Smooth muscle cell (in vitro differentiated cells): ENCODE results near the gene MT1G. TPM values are rescaled to one million over a fixed set of nuclear protein-coding genes. Genes with fewer than 3 reads are reported as not detected.
"Not testable (repeated sequence)": the region's sequence is repeated elsewhere in the genome, so short reads cannot be mapped to it uniquely, and the experiment has no call there.

Experiments
- DNase-seq: peaks from one replicate; lab custom pipeline; 2025; ENCODE audit not compliant: unreplicated experiment; lab: John Stamatoyannopoulos, UW
- H2AFZ ChIP-seq: fragments of 200-600 bp; sonication (generic); 2 replicates; pipeline ENCODE4 v1.6.0; 2016; ENCODE audit warnings: antibody characterized with exemption, low read depth, mild to moderate bottlenecking
- H3F3A ChIP-seq: fragments of 200-600 bp; sonication (generic); 2 replicates; pipeline ENCODE4 v1.6.0; 2017; ENCODE audit warnings: antibody characterized with exemption, low read depth
- H3K27ac ChIP-seq: fragments of 200-600 bp; sonication (generic); 2 replicates; pipeline ENCODE4 v1.5.1; 2016; ENCODE audit warnings: low read depth, mild to moderate bottlenecking
- H3K27me3 ChIP-seq: fragments of 200-600 bp; sonication (generic); 2 replicates; pipeline ENCODE4 v1.6.1; 2016; ENCODE audit warnings: low read depth, mild to moderate bottlenecking
- H3K36me3 ChIP-seq: fragments of 200-600 bp; sonication (generic); 2 replicates; pipeline ENCODE4 v1.5.1; 2016; ENCODE audit warnings: low read depth
- H3K4me1 ChIP-seq: fragments of 200-600 bp; sonication (generic); 2 replicates; pipeline ENCODE4 v1.5.1; 2016; ENCODE audit warnings: low read depth
- H3K4me2 ChIP-seq: fragments of 200-600 bp; sonication (generic); 2 replicates; pipeline ENCODE4 v1.6.0; 2016; ENCODE audit warnings: mild to moderate bottlenecking
- H3K4me3 ChIP-seq: fragments of 200-600 bp; sonication (generic); 2 replicates; pipeline ENCODE4 v1.5.1; 2016; ENCODE audit warnings: mild to moderate bottlenecking
- H3K79me2 ChIP-seq: fragments of 200-600 bp; sonication (generic); 2 replicates; pipeline ENCODE4 v1.6.0; 2016; ENCODE audit warnings: low read depth, mild to moderate bottlenecking
- H3K9ac ChIP-seq: fragments of 200-600 bp; sonication (generic); 2 replicates; pipeline ENCODE4 v1.6.0; 2016; ENCODE audit warnings: low read depth
- H3K9me3 ChIP-seq: fragments of 200-600 bp; sonication (generic); replicated peaks from 2 replicates; pipeline ENCODE4 v1.5.1; 2016; ENCODE audit warnings: low read depth
- H4K20me1 ChIP-seq: fragments of 200-600 bp; sonication (generic); 2 replicates; pipeline ENCODE4 v1.6.0; 2016; ENCODE audit warnings: low read depth
- WGBS: methylation state at CpG from one replicate; pipeline ENCODE4 v1.1.7; 2016; ENCODE audit warnings: low lambda C conversion rate; 5-methylcytosine and 5-hydroxymethylcytosine counted together
- polyA plus RNA-seq: library from polyadenylated mRNA; unstranded; fragments of >200 nt; fragmentation: Nextera tagmentation; extraction: Ambion mirVana; gene quantifications from 2 replicates; pipeline ENCODE4 v1.2.1, GENCODE V29; 2016
- total RNA-seq: library from RNA; depleted of rRNA; stranded (reverse); fragments of >200 nt; gene quantifications from 2 replicates; pipeline ENCODE4 v1.2.3, GENCODE V29; 2014
- TF ChIP-seq, protein P1 (sequence below): fragments of 200-600 bp; sonication (generic); IDR thresholded peaks from 2 replicates; pipeline ENCODE4 v1.5.1; 2017; ENCODE audit warnings: borderline replicate concordance, mild to moderate bottlenecking, antibody characterized with exemption; ENCODE audit not compliant: insufficient read depth, poor library complexity, severe bottlenecking

MT1G gene
- total RNA-seq (not detected in 2 replicates), polyA plus RNA-seq (0.40 TPM in 1 of 2 replicates, not detected in the other)

GRCh38 chr16:56667581-56668571 lies at the start of gene MT1G:
MT1G (minus strand) TSS chr16:56668065; CDS start chr16:56667993, 72 bp downstream.
- Histone ChIP-seq H3K27me3 (peaks cover 100% of the 10 kb centered on the region), H3K27ac (no peak within 1 kb of the TSS)
- WGBS, result 20% methylated on average over 30 of the region's 46 CpGs

GRCh38 chr16:56717532-56717931 lies 49.7 kb upstream of the MT1G start:
- H3K27ac ChIP-seq, H3K27me3 ChIP-seq, H3K9me3 ChIP-seq, H2AFZ ChIP-seq, H4K20me1 ChIP-seq, DNase-seq, H3K4me3 ChIP-seq, H3K4me1 ChIP-seq, H3K4me2 ChIP-seq, H3K9ac ChIP-seq, H3K36me3 ChIP-seq, H3K79me2 ChIP-seq, H3F3A ChIP-seq: not testable (repeated sequence)
- WGBS, result 85% methylated on average over 2 of the region's 2 CpGs

More at GRCh38 chr16:56667581-56668571, at the start of gene MT1G:
- DNase-seq, result no peak
- Histone ChIP-seq H3K9me3 (no peaks in the 10 kb centered on the region), H3K36me3 (no peaks in the 10 kb centered on the region), H3K79me2 (no peaks in the 10 kb centered on the region), H3K4me2 (no peak within 1 kb of the TSS), H3K4me3 (no peak within 1 kb of the TSS), H3K9ac (no peak within 1 kb of the TSS), H3K4me1 (no peaks in the 10 kb centered on the region), H4K20me1 (no peaks in the 10 kb centered on the region), H3F3A (no peaks in the 10 kb centered on the region), H2AFZ (no peak within 1 kb of the TSS)
- TF ChIP-seq, protein P1, sequence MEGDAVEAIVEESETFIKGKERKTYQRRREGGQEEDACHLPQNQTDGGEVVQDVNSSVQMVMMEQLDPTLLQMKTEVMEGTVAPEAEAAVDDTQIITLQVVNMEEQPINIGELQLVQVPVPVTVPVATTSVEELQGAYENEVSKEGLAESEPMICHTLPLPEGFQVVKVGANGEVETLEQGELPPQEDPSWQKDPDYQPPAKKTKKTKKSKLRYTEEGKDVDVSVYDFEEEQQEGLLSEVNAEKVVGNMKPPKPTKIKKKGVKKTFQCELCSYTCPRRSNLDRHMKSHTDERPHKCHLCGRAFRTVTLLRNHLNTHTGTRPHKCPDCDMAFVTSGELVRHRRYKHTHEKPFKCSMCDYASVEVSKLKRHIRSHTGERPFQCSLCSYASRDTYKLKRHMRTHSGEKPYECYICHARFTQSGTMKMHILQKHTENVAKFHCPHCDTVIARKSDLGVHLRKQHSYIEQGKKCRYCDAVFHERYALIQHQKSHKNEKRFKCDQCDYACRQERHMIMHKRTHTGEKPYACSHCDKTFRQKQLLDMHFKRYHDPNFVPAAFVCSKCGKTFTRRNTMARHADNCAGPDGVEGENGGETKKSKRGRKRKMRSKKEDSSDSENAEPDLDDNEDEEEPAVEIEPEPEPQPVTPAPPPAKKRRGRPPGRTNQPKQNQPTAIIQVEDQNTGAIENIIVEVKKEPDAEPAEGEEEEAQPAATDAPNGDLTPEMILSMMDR, result no peak

- H3K27me3 ChIP-seq, result peaks cover 8% of the 10 kb centered on the region
- DNase-seq, result no peak
- no peaks in the 10 kb centered on the region for H3K4me1 ChIP-seq
- H4K20me1 ChIP-seq, result no peaks in the 10 kb centered on the region
- H3F3A ChIP-seq, result no peaks in the 10 kb centered on the region
- H3K36me3 ChIP-seq, result no peaks in the 10 kb centered on the region
- H3K79me2 ChIP-seq, result no peaks in the 10 kb centered on the region
- H2AFZ ChIP-seq, result no peak overlapping the region
- H3K9ac ChIP-seq, result no peak overlapping the region
- TF ChIP-seq, protein P1, result no peak
- WGBS, result 91% methylated on average over 3 of the region's 3 CpGs
- H3K27ac ChIP-seq, result no peak overlapping the region
- H3K4me3 ChIP-seq, result no peak overlapping the region
- no peak overlapping the region for H3K4me2 ChIP-seq
- no peaks in the 10 kb centered on the region for H3K9me3 ChIP-seq
Measured at GRCh38 chr16:56716761-56717160, 48.9 kb upstream of the MT1G start.

DNA sequence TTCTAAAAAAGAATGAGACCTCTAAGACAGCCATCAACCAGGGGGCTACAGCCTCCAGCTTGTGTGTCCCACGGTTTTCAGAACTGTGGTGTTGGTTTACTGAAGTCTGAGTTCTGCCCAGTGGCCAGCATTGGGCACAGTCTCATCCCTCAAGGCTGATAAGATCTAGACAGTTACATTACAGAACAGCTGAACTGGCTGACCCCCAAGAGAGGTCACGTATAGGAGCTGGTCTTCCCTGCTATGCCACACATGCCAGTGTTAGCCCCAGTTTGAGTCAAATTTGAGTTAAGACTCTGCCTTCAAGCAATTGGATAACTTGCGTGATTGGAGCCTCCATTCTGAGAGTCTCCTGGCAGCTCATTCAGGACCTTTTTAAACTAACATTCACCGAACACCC lies 47.3 kb upstream of the MT1G start:
- no peak overlapping the region for H2AFZ ChIP-seq
- H3K4me1 ChIP-seq, result no peaks in the 10 kb centered on the region
- H3K36me3 ChIP-seq, result no peaks in the 10 kb centered on the region
- DNase-seq, result no peak
- H4K20me1 ChIP-seq, result no peaks in the 10 kb centered on the region
- H3F3A ChIP-seq, result no peaks in the 10 kb centered on the region
- H3K4me3 ChIP-seq, result no peak overlapping the region
- H3K27me3 ChIP-seq, result peaks cover 2% of the 10 kb centered on the region
- no peak overlapping the region for H3K27ac ChIP-seq
- no peak overlapping the region for H3K9ac ChIP-seq
- H3K79me2 ChIP-seq, result no peaks in the 10 kb centered on the region
- 72% methylated on average over 4 of the region's 4 CpGs for WGBS
- TF ChIP-seq, protein P1, result no peak
- H3K4me2 ChIP-seq, result no peak overlapping the region
- no peaks in the 10 kb centered on the region for H3K9me3 ChIP-seq
